Activated gamma-delta T cell (primary cell): Measurements from ENCODE around the gene MCU.
"Not testable (repeated sequence)": the region's sequence is repeated elsewhere in the genome, so short reads cannot be mapped to it uniquely, and the experiment has no call there.

Source experiments
- DNase-seq: peaks from one replicate; lab custom pipeline; 2025; lab: John Stamatoyannopoulos, UW

MCU gene

DNA sequence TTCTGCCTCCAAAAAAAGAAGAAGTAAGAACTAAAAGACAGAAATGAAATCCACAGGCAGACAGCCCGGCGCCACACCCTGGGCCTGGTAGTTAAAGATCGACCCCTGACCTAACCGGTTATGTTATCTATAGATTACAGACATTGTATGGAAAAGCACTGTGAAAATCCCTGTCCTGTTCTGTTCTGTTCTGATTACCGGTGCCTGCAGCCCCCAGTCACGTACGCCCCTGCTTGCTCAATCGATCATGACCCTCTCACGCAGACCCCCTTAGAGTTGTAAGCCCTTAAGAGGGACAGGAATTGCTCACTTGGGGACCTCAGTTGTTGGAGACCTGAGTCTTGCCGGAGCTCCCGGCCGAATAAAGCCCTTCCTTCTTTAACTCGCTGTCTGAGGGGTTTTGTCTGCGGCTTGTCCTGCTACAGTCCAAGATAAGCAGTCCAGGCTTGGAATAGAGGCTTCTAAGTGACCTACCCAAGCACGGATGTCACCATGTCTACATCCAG, 212.1 kb downstream of the MCU start:
- not testable (repeated sequence) for DNase-seq

DNA sequence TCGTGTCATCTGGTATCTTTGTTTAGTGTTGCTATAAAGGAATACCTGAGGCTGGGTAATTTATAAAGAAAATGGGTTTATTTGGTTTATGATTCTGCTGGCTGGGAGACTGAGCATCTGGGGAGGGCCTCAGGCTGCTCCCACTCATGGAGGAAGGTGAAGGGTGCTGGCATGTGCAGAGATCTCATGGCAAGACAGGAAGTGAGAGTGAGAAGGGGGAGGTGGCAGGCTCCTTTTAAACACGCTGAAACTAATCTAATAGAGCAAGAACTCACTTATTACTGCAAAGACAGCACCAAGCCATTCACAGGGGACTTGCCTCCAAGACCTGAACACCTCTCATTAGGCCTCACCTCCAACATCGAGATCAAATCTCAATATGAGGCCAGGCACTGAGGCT, 212.9 kb downstream of the MCU start:
- no peak for DNase-seq

DNA sequence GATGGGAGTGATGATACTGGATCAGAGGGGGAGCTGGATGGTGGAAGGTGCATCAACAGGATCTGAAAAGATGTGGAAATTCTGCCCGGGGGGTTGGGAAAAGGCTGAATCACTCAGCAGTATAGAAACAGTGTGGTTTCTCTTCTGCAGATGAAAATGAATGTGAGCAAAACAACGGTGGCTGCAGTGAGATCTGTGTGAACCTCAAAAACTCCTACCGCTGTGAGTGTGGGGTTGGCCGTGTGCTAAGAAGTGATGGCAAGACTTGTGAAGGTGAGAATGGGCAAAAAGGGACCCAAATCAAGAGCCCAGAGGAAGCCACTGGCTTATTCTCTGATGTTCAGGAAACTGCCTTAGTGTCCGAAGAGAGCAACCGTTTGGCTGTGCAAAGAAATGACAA, 214.5 kb downstream of the MCU start:
- no peak for DNase-seq

- no peak for DNase-seq
Measured at GRCh38 chr10:72910705-72911104, 218.8 kb downstream of the MCU start.

DNA sequence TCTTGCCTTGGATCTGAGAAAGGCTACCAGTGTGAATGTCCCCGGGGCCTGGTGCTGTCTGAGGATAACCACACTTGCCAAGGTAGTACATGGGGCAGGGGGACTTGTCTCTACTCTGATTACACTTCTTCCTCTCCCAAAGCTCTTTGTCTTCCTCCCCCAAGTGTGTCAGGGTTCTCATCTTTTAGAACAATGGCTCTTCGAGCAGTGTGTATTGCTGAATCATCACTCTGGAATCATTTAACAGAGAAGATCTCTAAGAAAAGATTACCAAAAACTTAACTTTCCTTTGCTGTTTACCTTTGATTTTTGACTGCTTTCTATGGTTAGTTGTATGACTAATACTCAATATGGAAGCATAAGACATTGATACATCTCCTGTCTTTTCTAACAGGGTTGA, 219.8 kb downstream of the MCU start:
- no peak for DNase-seq

DNA sequence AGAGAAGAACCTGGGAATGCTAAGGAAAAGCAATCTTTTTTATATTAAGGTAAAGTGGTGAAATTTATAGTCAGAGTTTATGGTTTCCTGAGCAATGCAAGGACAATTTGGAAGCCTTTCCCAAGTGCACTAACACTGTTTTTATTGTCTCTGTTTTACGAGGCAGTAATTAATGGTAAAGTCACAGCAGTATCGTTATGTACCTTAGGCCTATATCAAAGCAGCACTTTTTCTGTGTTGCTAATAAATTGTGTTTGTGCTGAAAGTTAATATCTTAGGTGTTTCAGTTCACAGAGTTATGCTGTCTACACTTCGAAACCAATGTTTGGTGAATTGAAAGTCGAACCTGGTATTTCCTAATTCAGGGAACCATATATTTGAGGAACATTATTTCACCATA, 220.8 kb downstream of the MCU start:
- DNase-seq, result no peak

- no peak for DNase-seq
Measured at GRCh38 chr10:72913287-72913686, 221.3 kb downstream of the MCU start.

- DNase-seq, result not testable (repeated sequence)
Measured at GRCh38 chr10:72917201-72917600, 225.3 kb downstream of the MCU start.

DNA sequence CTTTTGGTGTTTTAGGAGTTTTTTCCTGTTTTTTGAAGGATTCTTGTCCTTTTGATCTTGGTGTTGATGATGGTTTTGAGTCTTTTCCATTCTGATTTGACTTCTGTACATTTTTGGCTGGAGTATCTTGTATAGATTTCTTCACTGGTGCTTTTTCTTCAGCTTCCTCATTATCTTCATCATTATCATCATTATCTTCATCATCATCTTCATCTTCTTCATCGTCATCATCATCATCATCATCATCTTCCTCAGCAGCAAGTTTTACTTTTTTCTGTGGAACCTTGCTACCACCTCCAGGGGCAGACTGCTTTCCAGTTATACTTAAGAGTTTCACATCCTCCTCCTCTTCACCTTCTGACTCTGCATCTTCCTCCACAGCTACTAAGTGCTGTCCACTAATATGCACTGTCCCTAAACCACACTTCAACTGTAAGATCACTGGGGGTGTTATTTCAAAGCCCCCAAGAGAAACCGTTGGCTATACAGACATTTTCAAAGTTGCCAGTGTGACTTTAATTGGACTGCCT, 225.9 kb downstream of the MCU start:
- DNase-seq, result not testable (repeated sequence)

- no peak for DNase-seq
Measured at GRCh38 chr10:72918352-72918751, 226.4 kb downstream of the MCU start.

- DNase-seq, result not testable (repeated sequence)
Measured at GRCh38 chr10:72921147-72921683, 229.3 kb downstream of the MCU start.

- DNase-seq, result no peak
Measured at GRCh38 chr10:72924351-72924750, 232.4 kb downstream of the MCU start.

- DNase-seq, result no peak
Measured at GRCh38 chr10:72925951-72926465, 234.1 kb downstream of the MCU start.

DNA sequence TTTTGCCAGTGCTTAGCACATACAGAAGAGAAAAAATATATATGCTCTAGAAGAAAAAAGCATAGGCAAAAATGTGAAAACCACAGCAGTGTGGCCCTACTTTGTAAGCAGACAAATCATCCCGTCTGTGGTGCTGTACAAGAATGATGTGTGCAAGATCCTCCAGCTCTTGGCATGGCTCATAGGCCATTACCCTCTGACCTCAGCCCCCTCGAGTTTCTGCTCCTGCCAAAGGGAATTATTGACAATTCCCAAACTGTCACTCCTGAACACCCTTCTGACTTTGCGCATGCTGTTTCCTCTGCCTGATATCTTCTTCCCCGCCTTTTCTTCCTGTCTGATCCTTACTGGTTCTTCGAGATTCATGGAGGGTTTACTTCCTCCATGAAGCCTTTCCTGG, 235.5 kb downstream of the MCU start:
- DNase-seq, result no peak

- DNase-seq, result no peak
Measured at GRCh38 chr10:72928798-72929197, 236.9 kb downstream of the MCU start.

DNA sequence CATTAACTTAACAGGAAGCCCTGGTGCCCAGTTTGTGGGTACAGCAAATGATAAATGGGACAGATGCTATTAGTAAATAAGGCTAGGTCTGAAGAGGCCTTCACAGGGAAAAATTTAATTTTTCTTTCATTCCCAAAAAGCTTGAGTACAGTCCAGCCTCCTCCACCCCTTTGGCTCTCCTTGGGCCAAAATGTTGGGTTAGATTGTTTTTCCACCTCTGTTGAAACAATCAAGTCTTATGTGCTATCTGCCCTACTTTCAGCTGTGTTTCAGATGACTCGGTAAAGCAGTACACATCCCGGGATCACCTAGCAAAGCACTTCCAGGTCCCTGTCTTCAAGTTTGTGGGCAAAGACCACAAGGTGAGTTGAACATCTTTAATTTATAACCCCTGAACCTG, 238.3 kb downstream of the MCU start:
- no peak for DNase-seq

GRCh38 chr10:72932259-72933015, 240.5 kb downstream of the MCU start:
- no peak for DNase-seq

GRCh38 chr10:72935361-72935760, 243.4 kb downstream of the MCU start:
- DNase-seq, result no peak
